NCI-H2196 treated with DMSO at 0.1 percent for 48 hours (cell line): Measurements from ENCODE around the gene PRR5.

Source experiments
- DNase-seq: peaks from one replicate; lab custom pipeline; 2025; ENCODE audit not compliant: unreplicated experiment; lab: John Stamatoyannopoulos, UW

Gene PRR5

DNA sequence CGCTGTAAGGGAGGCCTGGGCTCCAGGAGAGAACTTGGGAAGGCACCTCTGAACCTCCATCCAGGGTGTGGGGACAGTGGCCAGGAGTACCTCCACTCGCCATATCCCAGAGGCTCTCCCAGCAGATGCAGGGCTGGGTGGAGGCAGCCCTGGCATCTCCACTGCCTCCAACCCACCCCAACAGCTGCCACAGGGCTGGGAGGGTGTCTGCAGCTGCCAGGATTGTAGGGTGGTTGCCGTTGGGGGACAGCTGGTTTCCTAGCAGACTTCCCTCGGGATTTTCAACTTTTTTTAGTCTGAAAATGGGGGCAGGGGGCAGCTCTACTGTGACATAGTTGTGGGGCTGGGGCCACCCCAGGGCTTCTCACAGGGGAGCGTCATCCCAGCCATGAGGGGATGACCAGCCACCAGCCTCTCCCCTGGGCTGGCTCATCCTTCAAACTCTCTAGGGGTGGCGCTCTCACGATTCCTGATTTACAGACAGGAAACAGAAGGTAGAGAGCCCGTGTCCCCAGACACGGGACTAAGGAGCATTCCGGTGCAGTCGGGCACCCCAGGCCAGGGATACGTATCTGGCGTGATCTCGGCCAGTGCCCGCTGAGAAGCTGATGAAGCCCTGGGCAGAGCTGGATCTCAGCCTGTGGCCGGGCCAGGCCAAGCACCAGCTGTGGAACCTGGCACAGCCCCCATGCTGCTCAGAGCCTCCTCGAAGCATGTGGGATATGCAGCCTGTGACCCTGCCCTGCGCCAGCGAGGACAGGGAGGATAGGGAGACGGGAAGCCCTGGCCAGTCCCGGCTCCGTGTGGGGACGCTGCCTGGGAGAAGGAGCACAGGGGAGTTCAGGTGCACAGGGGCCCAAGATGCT lies 9.9 kb downstream of the PRR5 start:
- no peak for DNase-seq

DNA sequence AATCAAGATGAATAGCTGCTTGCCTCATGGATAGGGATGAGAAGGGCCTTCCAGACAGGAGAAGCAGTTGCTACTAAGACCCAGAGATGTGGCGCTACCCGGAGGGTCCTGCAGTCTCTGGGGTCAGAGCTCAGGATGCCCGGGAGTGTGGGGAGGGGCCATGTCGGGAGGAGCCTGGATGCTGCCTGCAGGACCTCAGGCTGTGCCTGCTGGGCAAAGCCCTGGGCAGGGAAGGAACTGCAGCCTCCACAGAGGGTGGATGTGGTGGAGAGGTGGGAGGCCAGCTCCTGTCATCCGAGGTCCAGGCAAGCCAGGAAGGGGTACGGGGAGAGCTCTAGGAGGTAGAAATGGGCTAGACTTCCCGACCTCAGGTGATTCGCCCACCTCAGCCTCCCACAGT lies 11.0 kb downstream of the PRR5 start:
- no peak for DNase-seq

DNA sequence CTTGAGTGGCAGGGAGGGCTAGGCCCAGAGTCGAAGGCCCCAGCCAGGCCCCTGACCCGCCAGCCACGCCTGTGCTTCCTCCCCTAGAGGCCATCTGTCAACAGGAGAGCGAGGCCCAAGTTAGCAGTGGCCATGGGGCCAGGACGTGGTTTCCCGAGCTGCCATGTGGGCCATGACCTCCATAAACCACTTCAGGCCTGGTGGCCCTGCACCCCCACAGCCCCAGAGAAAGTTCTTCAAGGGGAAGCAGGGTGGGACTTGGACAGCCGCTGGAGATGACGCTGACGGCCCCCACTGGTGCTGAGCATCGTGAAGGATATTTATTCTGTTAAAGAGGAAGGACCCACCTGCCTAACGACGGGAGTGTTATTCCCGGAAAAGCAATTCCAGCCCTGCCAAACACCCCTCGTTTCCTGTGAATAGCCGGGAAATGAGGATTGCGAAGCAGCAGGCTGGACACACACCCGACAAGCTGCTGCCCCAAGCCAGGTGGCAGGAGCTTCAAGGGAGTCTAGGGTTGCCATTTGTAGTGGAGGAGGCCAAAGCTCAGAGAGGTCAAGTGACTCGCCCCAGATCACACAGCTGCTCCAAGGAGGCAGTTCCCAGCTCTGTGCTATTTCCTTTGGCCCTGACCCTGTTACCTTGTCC lies 12.8 kb downstream of the PRR5 start:
- DNase-seq: no peak

DNA sequence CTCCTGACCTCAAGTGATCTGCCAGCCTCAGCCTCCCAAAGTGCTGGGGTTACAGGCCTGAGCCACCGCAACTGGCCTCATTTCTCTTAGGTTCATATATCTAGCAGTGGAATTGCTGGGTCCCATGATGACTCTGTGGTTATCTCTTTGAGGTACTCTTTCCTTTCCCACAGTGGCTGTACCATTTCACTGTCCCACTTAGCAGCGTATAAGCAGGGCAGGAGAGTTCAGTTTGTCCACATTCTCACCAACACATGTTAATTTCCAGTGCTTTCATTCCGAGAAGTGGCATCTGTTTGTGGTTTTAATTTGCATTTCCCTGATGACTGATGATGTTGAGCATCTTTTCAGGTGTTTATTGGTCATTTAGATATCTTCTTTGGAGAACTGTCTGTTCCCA lies 16.4 kb downstream of the PRR5 start:
- no peak for DNase-seq

DNA sequence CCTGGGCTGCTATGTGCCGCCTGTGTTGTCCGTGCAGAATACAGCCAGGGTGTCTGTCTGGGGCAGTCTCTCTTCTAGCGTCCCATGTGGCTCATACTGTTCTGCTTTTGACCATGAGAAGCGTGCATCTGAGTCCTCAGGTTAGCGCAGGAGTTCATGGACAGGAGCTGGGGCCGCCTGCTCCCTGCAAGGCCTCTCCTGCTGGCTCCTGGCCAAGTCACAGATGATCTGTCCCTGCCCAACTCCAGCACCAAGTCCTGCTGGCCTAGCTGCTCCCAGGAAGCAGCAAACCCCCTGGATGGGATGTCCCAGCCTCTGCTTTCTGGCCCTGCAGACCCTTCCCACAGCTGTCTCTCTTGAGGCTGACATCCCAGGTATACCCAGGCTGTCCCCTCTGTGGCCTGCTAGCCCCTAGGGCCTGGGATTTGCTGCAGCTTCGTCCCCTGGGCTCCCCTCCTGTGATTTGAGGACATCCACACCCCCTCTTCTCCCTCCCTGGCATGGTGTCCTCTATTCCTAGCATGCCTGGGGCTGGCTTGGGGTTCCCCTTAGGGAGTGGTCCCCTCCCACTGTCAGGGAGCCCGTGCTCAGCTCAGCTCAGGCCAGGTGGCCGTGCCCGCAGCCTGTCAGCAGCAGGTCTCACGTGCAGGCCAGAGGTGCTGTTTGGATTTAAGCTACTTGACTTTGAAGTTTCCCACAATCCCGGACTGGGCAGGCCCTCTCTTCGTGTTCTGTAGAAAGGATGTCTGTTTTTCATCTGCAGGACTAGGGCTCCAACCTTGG lies 17.8 kb downstream of the PRR5 start:
- DNase-seq: no peak

DNA sequence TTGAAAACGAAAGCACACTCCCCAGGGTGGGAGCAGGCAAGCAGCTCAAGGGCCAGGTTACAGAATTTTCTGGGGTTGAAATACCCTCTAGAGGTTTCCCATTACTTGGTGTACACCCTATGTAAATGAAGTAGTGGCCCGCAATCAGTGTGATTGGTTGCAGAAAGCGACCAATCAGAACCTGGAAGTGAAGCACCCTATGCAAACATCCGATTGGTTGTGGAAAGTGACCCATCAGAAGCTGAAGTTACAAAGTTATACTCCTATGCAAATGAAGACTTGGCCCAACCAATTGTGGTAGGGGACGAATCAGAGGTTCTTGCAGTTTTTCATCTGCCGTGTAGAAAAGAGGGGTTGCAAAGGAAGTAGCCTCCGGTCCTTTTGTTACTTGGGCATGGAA lies 19.2 kb downstream of the PRR5 start:
- no peak for DNase-seq

DNA sequence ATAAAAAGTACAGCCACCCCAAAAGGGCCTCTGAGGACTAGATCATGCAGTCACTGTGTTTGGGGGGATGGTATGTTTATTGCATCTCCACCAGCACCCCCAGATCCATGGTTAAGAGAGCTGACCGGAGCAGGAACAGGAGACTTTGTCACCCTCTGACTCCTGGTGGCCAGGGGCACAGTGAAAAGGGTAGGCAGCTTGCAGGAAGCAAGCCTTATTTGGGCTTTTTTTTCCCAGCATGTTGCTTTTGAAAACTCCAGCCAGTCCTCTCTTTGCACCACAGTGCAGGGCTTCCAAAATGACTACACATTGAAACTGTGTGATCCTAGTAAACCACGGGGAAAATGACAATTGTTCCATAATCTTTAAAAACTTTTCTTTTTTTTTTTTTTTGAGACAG lies 20.6 kb downstream of the PRR5 start:
- no peak for DNase-seq

DNA sequence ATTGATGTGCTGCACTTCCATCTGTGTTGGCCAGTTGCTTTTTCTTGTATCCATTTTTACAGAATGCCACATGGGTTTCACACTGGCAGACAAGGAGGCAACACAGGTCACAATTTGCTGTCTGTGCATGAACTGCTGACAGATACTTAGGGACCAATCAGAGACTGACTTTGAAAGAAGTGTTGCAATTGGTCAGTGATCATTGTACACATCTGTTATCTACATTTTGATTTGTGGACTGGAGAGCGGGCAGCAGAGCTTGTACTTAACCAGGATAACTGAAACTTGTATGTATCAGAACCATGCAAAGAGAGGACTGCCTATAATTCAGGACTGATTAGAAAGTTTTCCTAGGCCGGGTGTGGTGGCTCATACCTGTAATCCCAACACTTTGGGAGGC lies 21.8 kb downstream of the PRR5 start:
- no peak for DNase-seq

DNA sequence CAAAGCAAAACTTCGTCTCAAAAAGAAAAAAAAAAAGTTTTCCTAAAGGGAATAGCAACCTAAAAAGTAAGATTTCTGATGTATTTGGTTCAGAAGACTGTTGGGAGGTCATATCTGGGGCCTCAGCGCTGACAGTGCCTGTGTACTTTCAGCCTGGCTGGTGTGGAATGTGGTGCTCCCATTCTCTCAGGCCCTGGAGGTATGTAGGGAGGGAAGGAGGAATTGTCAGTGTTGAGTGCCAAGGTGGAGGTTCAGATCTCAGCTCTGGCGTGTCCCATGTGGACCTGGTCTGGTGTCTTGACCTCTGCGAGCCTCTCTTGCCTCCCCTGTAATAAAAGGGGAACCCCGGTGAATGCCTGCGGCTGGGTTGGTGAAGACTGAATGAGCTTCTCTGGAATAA lies 22.4 kb downstream of the PRR5 start:
- DNase-seq: no peak

DNA sequence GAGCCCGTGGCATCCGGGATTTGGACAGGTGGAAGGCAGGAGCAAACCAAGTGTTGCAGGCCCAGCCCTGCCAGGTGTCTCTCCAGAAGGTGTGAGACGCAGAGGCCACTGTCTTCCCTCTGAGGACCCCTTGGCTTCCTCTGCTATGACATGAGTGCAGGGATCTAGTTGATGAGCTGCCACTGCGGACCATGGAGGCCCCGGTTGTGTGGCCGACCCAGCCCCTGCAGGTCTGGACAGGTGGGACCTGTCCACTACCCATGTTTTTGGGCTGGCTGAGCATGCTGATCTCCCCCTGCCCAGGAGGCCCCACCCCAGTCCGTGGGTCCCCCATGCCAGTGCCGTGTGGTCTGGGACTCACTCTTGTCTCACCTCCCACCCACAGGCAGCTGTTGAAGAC lies 22.9 kb downstream of the PRR5 start:
- DNase-seq: no peak

DNA sequence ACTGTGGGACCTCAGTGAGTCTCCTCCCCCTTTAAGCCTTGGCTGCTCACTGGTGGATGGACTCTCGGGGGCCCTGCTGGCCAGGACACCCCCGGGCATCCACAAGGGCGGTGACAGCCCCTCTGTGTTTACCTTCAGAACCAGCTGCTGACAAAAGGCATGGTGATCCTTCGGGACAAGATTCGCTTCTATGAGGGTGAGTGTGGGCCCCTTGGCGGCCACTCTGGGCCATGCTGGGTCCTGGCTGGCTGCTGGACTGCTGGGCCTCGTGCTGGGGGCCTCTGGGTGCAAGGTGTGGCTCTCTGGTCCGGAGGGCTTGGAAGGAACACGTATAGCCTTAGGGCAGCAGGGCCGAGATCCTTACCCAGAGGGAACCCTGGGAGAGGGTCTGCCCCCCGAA lies 24.4 kb downstream of the PRR5 start:
- DNase-seq: no peak

DNA sequence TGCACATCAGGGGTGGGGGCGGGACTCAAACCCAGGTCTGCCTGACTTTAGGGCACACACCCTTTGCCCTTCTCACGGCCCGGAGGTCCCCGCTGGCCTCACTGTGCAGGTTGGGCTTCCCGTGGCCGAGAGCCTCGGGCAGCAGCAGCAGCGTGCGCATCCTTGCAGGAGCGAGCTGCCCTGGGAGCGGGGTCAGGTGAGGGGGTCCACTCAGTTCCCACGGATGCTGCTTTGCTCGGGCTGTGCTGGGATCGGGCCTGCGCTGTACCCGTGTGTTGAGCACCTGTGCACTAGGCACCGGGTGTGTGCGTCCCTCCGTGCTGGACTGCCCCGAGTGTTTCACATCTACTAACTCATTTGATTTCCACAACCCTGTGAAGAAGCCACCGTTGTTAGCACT lies 25.1 kb downstream of the PRR5 start:
- no peak for DNase-seq

DNA sequence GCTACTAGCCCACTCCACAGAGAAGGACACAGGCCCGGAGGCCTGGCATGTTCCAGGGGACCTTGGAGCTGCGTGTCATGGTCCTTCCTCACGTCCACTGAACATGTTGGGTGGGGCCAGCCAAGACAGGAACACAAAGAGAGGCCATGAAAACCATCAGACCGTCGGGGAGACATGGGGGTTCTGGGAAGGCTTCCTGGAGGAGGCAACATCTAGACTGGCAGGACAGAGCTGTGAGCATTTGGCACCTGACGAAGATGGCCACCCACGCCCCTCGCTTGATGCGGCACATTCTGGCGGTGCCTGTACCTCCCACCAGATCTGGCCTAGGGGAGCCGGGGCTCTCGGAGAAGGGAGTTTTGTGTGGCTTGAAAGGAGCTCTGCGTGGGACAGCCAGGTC lies 25.7 kb downstream of the PRR5 start:
- DNase-seq: no peak

DNA sequence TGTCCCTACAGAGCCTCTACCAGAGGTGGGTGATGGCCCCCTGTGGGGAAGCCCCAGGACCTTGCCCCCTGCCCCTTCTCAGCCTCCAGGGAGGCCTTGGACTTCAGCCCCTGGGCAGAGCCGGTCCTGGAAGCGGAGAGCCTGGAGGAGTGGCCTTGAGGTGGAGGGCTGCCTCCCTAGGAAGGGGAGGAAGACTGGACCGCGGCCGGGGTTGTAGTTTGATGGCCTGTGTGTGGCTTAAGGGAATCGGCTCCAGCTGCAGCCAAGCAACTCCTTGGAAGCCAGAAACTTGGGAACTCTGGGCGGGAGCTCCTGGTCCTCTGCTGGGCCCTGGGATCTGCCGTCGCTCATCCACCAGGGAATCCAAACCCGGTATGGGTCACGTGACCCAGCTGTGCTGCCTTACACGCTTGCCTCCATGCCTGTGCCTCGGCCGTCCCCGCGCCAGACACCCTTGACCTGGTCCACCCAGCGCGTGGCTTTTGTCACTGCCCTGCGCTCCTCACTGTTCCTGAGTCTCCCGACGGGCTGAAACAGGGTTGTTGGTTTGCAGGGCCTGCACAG lies 26.8 kb downstream of the PRR5 start:
- no peak for DNase-seq

DNA sequence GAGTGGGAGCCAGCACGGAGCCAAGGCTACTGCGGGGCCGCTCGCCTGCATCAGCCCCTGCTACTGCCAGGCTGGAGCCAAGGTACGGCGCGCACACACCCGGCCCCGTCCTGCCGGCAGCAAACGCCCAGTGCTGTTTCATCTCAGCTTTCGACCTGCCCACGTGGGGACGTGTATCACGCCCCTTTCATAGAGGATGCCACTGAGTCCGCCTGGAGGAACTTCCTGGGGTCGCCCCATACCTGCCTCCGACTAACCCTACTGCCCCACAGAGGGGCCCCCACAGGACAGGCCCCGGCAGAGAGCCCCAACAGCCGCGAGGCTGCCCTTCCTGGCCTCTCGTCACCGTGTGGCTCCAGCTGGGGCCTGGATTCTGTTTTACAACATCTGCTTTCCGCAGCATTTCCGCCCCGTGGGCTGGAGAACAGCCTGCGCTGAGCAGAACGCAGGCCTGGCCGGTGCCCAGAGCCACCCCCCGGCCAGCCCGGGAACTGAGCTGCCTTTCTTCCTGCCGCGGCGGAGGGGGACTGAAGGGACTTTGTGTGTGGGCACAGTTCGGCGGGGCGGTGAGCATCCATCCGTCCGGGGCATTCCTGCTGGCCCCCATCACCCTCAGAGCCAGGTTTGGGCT lies 27.5 kb downstream of the PRR5 start:
- DNase-seq: no peak

DNA sequence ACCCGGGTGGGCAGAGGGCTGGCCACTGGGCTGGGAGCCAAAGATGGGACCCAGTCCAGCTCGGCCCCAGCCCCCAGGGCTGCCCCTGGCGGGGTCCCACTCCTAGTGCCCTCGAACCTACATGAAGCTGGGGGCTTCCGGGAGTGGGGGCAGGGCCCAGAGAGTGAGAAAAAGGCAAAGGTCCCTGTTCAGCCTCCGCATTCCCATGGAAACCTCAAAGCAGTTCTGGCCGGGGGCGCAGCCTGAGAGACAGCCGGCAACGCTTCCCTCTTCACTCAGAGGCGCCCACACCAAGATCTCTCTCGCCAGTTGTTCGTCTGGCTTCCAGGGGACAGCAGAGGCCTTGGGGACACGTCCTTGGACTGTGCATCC lies 28.0 kb downstream of the PRR5 start:
- no peak for DNase-seq

DNA sequence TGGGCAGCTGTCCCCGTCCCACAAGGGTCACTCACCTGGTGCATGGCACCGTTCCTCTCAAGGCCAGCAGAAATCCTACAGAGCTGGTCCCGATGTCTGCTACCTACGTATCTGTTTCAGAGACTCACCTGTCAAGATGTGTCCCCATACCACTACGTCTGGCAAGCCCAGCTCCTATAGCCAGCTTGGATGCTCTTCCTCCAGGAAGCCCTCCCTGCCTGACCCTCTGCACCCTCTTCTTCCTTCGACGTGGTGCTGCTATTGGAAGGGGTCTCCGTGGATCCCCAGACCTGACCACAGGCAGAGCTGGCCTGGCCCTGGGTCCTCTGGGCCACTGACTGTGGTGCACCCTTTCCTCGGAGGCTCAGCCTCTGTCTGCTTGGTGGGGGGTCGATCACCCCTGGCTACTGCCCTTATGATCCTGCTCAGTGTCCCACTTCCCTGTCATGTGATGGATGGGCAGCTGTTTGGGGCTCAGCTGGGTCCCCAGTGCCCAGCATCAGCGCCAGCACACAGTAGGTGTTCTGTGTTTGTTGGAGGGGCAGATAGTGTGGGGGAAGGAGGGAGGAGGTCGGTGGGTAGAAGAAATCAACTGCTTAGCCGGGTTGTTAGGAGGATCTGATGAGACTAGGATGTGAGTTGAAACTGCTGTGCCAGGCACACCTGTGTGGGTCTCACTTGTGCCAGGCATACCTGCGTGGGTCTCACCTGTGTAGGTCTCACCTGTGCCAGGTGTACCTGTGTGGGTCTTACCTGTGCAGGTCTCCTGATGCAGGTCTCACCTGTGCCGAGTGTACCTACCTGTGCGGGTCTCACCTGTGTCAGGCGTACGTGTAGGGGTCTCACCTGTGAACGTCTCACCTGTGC lies 28.7 kb downstream of the PRR5 start:
- DNase-seq: no peak

DNA sequence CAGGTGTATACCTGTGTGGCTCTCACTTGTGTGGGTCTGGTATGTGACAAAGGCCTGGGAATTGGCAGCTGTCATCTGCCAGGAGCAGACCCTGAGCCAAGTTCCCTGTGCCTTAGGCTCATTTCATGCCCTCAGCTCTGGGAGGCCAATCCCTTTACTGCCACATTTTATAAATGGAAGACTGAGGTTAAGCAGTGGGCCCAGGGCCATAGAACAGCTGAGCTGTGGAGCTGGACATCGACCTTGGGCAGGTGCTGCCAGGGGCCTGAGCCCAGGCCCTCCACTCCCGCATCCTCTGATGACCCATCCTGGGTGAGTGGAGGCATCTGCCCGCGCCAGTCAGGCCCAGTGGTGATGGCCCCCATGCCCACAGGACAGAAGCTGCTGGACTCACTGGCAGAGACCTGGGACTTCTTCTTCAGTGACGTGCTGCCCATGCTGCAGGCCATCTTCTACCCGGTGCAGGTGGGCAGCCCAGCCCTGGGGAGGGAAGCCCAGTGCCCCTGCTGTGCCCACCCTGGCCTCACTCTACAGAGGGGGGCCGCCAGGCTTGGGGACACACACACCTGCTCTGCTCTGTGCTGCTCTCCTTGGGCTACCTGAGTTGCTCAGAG lies 29.5 kb downstream of the PRR5 start:
- no peak for DNase-seq

DNA sequence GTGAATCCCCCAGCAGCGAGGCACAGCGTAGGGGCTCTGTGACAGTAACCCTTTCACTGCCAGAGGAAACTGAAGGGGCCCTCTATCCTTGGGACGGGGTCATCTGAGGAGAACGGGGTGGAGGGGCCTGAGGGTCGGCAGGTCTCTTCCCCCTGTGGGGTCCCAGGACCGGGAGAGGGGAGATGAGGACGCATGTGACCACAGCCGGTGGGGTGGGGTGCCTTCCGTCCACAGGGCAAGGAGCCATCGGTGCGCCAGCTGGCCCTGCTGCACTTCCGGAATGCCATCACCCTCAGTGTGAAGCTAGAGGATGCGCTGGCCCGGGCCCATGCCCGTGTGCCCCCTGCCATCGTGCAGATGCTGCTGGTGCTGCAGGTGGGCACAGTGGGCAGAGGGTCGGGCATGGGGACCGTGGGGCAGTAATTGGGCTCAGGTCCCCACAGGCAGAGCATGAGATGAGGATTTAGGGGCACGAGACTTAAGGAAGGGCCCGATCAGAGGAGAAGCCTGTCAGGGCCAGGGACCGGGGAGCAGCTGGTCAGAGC lies 30.1 kb downstream of the PRR5 start:
- DNase-seq: no peak

DNA sequence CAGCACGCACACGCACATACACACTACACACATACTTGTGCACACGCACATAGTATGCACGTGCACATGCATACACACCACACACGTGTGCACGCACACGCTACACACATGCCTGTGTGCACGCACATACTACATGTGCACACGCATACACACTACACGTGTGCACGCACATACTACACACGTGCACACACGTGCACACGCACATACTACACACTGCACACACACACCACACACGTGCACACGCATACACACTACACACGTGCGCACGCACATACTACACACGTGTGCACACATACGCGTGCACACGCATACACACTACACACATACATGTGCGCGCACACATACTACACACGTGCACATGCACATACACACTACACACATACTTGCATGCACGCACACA lies 30.7 kb downstream of the PRR5 start:
- no peak for DNase-seq
